Activated T-cell treated with anti-CD3 and anti-CD28 coated beads, Interleukin-2, amount 50 U/mL, for 72 hours (primary cell): Measurements from ENCODE around the gene TIFAB. TPM values are rescaled to one million over a fixed set of nuclear protein-coding genes. Genes with fewer than 3 reads are reported as not detected.
A peak's percentile ranks its signal among the peaks of the same experiment; 100 is the strongest.

Experiments used
- ATAC-seq, 2 donors: fragments of 150-1000 bp; cut with Tn5 transposase; replicated peaks in 1 of 2; 2 replicates each; pipeline ENCODE4 v1.10.0; 2021; ENCODE audit warnings: moderate library complexity in 2 of 2, mild to moderate bottlenecking in 1 of 2
- DNase-seq, 2 donors: peaks; one replicate each; pipeline ENCODE4 v3.0.0; 2021 to 2022; ENCODE audit warnings: mixed read lengths in 1 of 2
- H3K27ac Mint-ChIP-seq: one replicate; pipeline ENCODE4 v1.8.0; 2022; ENCODE audit warnings: mild to moderate bottlenecking, moderate library complexity, mixed read lengths
- H3K27me3 Mint-ChIP-seq: one replicate; pipeline ENCODE4 v1.8.0; 2022; ENCODE audit warnings: low read depth, mixed read lengths
- H3K36me3 Mint-ChIP-seq, 2 donors: one replicate each; pipeline ENCODE4 v1.8.0; 2022; ENCODE audit warnings: mixed read lengths in 2 of 2, mild to moderate bottlenecking in 1 of 2; ENCODE audit not compliant: insufficient read depth in 2 of 2
- H3K4me1 Mint-ChIP-seq: one replicate; pipeline ENCODE4 v1.8.0; 2022; ENCODE audit warnings: low read depth, mixed read lengths
- H3K4me3 Mint-ChIP-seq, 2 donors: one replicate each; pipeline ENCODE4 v1.8.0; 2022; ENCODE audit warnings: mild to moderate bottlenecking in 2 of 2, mixed read lengths in 2 of 2, moderate library complexity in 2 of 2
- H3K9me3 Mint-ChIP-seq, 2 donors: one replicate each; pipeline ENCODE4 v1.8.0; 2022; ENCODE audit warnings: mixed read lengths in 2 of 2
- total RNA-seq, 2 donors: library from RNA; stranded (reverse); gene quantifications; one replicate each; pipeline ENCODE4 v1.2.3, GENCODE V29; 2022

Gene TIFAB
- total RNA-seq, 2 donors from 2014 or later, result not detected

GRCh38 chr5:135399794-135400542, 52.2 kb downstream of the TIFAB start:
- DNase-seq, result no peak
- peaks cover 52% of the 10 kb centered on the region for H3K4me1 Mint-ChIP-seq
- peaks cover 0 to 3% of the 10 kb centered on the region in 2 donors for H3K36me3 Mint-ChIP-seq
- ATAC-seq, result no peak
- H3K9me3 Mint-ChIP-seq, result no peaks in the 10 kb centered on the region
- H3K27me3 Mint-ChIP-seq, result no peaks in the 10 kb centered on the region
- H3K27ac Mint-ChIP-seq, result peak overlapping the region; percentile 89
- peak overlapping the region; percentile 89 to 92 for H3K4me3 Mint-ChIP-seq

DNA sequence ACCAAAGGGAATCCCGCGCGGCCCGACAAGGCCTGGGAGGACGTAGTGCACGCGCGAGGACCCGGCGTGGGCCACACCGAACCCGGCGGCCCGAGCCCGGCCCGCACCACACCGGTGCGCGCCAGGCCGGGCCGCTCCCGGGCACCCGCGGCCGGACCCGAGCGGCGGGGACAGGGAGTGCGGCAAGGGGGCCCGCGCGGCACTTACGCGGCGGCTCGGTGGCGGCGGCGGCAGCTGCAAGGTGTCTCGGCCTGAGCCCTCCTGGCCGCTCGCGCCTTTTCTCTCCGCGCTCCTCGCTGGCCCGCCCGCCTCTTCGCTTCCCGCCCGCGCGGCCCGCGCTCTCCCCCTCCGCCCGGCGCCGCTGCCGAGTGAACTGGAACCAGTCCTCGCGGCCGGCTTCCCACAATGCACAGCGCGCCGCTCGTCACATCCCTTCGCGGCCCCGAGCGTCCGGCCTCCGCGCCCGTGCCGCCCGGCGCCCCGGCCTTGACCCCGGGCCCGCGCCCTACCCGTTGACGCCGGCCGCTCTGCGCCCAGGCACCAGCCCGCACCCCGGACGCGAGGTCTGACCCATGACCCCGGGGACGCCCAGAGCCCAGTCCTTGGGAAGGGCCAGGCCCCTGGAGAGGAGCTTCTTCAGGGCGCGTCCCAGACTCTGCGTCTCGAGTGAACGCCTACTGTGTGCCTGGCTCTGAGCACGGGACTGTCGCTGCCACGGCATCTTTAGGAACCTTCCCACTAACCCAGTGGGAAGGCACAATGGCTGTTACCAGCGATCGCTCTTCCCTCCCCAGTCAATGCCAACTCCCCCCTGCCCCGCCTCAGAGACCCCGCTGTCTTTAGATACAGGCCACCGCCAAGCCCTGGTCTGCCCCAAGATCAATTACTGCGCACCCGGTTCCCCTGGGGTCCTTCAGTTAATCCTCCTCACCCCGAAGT, 53.0 kb downstream of the TIFAB start, which contains the start of gene MACROH2A1:
TSS of gene MACROH2A1 (minus strand) at position 377 of the 939 bp plus-strand sequence. CDS start 10,138 bp downstream, outside the sequence.
- DNase-seq, result peak; percentile 92
- Mint-ChIP-seq H3K27ac (peak within 1 kb of the TSS; percentile 91), H3K36me3 (peaks cover 0 to 7% of the 10 kb centered on the region in 2 donors), H3K4me1 (peaks cover 59% of the 10 kb centered on the region), H3K4me3 (peak within 1 kb of the TSS; percentile 89 to 92), H3K27me3 (no peaks in the 10 kb centered on the region), H3K9me3 (no peaks in the 10 kb centered on the region)
- ATAC-seq, result peak; percentile 93 to 94

DNA sequence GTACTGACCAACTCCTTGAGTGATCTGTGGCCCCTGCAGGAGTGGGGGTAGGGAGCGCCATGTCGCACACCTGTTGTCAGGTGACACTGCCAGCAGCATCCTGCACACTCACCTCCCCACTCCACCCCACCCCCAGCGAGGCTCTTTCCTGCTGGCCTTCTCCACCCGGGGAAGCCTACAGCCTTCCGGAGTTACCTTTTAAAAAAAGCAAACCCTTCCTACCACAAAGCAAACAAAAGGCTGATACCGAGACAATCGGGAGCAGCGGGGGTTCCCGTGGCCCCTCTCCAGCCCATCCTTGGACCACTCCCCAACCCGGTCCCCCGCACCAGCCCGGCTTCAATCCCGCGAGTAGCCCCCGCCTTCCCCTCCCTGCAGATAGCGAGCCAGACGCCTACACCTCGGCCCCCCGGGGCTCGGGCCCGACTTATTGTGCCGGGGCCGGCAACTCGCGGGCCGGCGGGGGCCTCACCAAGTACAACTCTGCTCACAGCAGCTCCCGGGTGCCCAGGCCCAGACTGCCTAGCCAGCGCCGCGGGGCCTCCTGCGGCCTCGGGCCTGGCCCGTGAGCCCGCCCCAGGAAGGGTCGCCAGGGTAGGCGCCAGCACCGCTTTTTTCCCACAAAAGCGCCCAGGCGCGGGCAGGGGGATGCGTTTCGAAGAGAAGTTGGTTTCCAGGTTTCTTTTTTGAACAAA, 53.8 kb downstream of the TIFAB start:
- H3K36me3 Mint-ChIP-seq, result peaks cover 0 to 8% of the 10 kb centered on the region in 2 donors
- H3K27ac Mint-ChIP-seq, result peak overlapping the region; percentile 91
- DNase-seq (peak; percentile 52 to 60), ATAC-seq (peak; percentile 51 to 53)
- no peaks in the 10 kb centered on the region for H3K9me3 Mint-ChIP-seq
- H3K27me3 Mint-ChIP-seq, result no peaks in the 10 kb centered on the region
- peaks cover 67% of the 10 kb centered on the region for H3K4me1 Mint-ChIP-seq
- peak overlapping the region; percentile 89 for H3K4me3 Mint-ChIP-seq

Other genes with a start within 250 kb of the TIFAB start
- gene MACROH2A1, start 53.1 kb downstream of the TIFAB start, total RNA-seq, result 100 to 1,000 TPM; 136 to 140 TPM
- gene DCANP1, start 5.0 kb downstream of the TIFAB start, total RNA-seq, result not detected
- not detected for gene NEUROG1, start 83.6 kb upstream of the TIFAB start, total RNA-seq
- gene CXCL14, start 126.6 kb upstream of the TIFAB start, total RNA-seq, result not detected